ENCODE measurements around the gene EPC2.

Gene EPC2

DNA sequence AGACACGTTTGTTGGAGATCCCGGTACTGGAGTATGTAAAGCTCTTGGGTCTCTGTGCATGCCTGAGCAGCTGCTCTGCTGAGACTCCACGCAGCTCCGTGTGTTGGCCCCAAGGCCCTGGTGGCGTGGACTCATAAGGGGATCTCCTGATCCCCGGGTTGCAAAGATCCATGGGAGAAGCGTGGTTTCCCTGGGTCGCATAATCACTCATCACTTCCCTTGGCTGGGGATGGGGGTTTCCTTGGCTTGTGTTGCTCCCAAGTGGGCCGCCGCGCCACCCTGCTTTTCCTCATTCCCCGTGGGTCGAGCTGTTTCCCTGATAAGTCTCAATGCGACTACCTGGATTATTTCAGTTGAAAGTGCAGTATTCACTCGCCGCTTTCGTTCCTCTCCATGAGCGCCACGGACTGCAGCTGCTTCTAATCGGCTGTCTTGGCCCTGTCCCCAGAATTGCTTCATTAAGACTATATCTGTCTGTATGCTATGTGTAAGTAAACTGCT lies 76.0 kb downstream of the EPC2 start (continued):
- TF ChIP-seq ZNF624 (tag by site-specific recombination; IDR thresholded peaks at IDR 0.05) (no peak), ZNF473 (tag by site-specific recombination; IDR thresholded peaks at IDR 0.05) (no peak), ZNF416 (tag by site-specific recombination; IDR thresholded peaks at IDR 0.05) (no peak), ZNF658 (tag by site-specific recombination; IDR thresholded peaks at IDR 0.05) (no peak), ZNF747 (tag by site-specific recombination; IDR thresholded peaks at IDR 0.05) (no peak), KLF16 (tag by site-specific recombination; IDR thresholded peaks at IDR 0.05) (no peak), ZNF354C (tag by site-specific recombination; IDR thresholded peaks at IDR 0.05; ENCODE audit: borderline replicate concordance, low read depth) (no peak), BCL6B (tag by site-specific recombination; IDR thresholded peaks at IDR 0.05) (no peak), ZFHX2 (tag by site-specific recombination; conservative IDR thresholded peaks at IDR 0.05) (no peak), GLI4 (tag by site-specific recombination; IDR thresholded peaks at IDR 0.05) (no peak)
- TF ChIP-seq, protein P1, sequence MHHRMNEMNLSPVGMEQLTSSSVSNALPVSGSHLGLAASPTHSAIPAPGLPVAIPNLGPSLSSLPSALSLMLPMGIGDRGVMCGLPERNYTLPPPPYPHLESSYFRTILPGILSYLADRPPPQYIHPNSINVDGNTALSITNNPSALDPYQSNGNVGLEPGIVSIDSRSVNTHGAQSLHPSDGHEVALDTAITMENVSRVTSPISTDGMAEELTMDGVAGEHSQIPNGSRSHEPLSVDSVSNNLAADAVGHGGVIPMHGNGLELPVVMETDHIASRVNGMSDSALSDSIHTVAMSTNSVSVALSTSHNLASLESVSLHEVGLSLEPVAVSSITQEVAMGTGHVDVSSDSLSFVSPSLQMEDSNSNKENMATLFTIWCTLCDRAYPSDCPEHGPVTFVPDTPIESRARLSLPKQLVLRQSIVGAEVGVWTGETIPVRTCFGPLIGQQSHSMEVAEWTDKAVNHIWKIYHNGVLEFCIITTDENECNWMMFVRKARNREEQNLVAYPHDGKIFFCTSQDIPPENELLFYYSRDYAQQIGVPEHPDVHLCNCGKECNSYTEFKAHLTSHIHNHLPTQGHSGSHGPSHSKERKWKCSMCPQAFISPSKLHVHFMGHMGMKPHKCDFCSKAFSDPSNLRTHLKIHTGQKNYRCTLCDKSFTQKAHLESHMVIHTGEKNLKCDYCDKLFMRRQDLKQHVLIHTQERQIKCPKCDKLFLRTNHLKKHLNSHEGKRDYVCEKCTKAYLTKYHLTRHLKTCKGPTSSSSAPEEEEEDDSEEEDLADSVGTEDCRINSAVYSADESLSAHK (tag by site-specific recombination; IDR thresholded peaks at IDR 0.05): no peak

DNA sequence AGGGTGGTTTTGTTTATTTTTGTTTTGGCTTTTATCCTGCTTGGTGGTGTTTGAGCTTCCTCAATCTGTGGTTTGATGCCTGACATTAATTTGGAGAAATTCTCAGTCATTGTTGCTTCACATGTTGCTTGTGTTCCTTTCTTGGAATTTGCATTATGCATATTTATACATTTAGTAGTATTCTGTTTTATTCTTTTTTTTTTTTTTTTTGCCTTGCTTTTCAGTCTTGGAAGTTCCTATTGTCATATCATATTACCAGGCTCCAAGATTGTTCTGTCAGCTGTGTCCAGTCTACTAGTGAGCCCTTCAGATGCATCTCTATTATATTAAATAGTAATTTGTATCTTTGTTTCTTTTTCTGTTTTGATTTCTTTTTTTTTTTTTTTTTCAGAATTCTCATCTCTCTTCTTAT lies 77.0 kb downstream of the EPC2 start:
- H3K36me3 ChIP-seq (ENCODE audit: control insufficient read depth in 2 of 2, insufficient read depth in 1 of 2, low read length in 2 of 2): no peaks in the 10 kb centered on the region
- ChIA-PET POLR2A (interaction anchor here (0.6 kb wide), 1 partner anchor 726 kb away, joined by 4 read pairs; no protein-coding TSS in a partner anchor), CTCF (interaction anchor here (0.6 to 0.7 kb wide), 2 partner anchors 30 to 1919 kb away, joined by 3 to 4 read pairs; no protein-coding TSS in a partner anchor)
- TF ChIP-seq BCL11B (tag by site-specific recombination; IDR thresholded peaks at IDR 0.05; ENCODE audit: low read depth): no peak
- TF ChIP-seq SCRT2 (tag by site-specific recombination; IDR thresholded peaks at IDR 0.05): peak; percentile 46; the same call in 1 of the 2 replicates
- TF ChIP-seq TRIM28 (IDR thresholded peaks at IDR 0.05; ENCODE audit: borderline replicate concordance, low read length): no peak
- TF ChIP-seq ZNF658 (tag by site-specific recombination; IDR thresholded peaks at IDR 0.05): no peak
- TF ChIP-seq, protein P2, sequence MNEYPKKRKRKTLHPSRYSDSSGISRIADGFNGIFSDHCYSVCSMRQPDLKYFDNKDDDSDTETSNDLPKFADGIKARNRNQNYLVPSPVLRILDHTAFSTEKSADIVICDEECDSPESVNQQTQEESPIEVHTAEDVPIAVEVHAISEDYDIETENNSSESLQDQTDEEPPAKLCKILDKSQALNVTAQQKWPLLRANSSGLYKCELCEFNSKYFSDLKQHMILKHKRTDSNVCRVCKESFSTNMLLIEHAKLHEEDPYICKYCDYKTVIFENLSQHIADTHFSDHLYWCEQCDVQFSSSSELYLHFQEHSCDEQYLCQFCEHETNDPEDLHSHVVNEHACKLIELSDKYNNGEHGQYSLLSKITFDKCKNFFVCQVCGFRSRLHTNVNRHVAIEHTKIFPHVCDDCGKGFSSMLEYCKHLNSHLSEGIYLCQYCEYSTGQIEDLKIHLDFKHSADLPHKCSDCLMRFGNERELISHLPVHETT (tag by site-specific recombination; IDR thresholded peaks at IDR 0.05): no peak
- TF ChIP-seq GFI1B (tag by site-specific recombination; IDR thresholded peaks at IDR 0.05): peak; percentile 61
- no peak for TF ChIP-seq ZNF701 (tag by site-specific recombination; IDR thresholded peaks at IDR 0.05)
- TF ChIP-seq, protein P3, sequence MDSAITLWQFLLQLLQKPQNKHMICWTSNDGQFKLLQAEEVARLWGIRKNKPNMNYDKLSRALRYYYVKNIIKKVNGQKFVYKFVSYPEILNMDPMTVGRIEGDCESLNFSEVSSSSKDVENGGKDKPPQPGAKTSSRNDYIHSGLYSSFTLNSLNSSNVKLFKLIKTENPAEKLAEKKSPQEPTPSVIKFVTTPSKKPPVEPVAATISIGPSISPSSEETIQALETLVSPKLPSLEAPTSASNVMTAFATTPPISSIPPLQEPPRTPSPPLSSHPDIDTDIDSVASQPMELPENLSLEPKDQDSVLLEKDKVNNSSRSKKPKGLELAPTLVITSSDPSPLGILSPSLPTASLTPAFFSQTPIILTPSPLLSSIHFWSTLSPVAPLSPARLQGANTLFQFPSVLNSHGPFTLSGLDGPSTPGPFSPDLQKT (IDR thresholded peaks at IDR 0.05; ENCODE audit: borderline replicate concordance, low read depth, low read length): no peak
- no peak overlapping the region for H3K27ac ChIP-seq (ENCODE audit: extremely low read depth, low read depth, low read length)
- H3K4me1 ChIP-seq (ENCODE audit: control insufficient read depth, insufficient read depth, low read length): peaks cover 13% of the 10 kb centered on the region
- H3K4me3 ChIP-seq (ENCODE audit: low read depth, low read length): no peak overlapping the region
- H3K9me3 ChIP-seq (ENCODE audit: control insufficient read depth, insufficient read depth, low read depth, low read length): no peaks in the 10 kb centered on the region

Measured in HEK293 (cell line).